Measurements from ENCODE around the gene ESM1.
"Not testable (repeated sequence)": the region's sequence is repeated elsewhere in the genome, so short reads cannot be mapped to it uniquely, and the experiment has no call there.

ESM1 gene

GRCh38 chr5:54985301-54986268 lies at the start of gene ESM1:
Gene ESM1, minus strand, starts transcription at chr5:54985593. Its CDS starts 76 bp downstream, at chr5:54985517.
- DNase-seq = no peak

GRCh38 chr5:55033568-55033967 lies 48.2 kb upstream of the ESM1 start:
- DNase-seq = no peak

GRCh38 chr5:55031492-55031891 lies 46.1 kb upstream of the ESM1 start:
- DNase-seq = no peak

GRCh38 chr5:55030676-55031369 lies 45.4 kb upstream of the ESM1 start:
- DNase-seq = no peak

- DNase-seq = peak; percentile 26
These were observed 44.8 kb upstream of the ESM1 start for GRCh38 chr5:55030220-55030619.

- peak; percentile 70 for DNase-seq
These were observed 42.2 kb upstream of the ESM1 start for GRCh38 chr5:55027595-55027994.

- DNase-seq = peak; percentile 53
These were observed 37.1 kb upstream of the ESM1 start for GRCh38 chr5:55022450-55022849.

- no peak for DNase-seq
These were observed 36.4 kb upstream of the ESM1 start for GRCh38 chr5:55021821-55022220.

GRCh38 chr5:55021410-55021809 lies 36.0 kb upstream of the ESM1 start:
- DNase-seq = peak; percentile 31

GRCh38 chr5:55010149-55010548 lies 24.8 kb upstream of the ESM1 start:
- not testable (repeated sequence) for DNase-seq

- DNase-seq = no peak
These were observed 19.3 kb upstream of the ESM1 start for GRCh38 chr5:55004729-55005128.

GRCh38 chr5:55003432-55004065 lies 18.2 kb upstream of the ESM1 start:
- DNase-seq = no peak

- peak; percentile 41 for DNase-seq
These were observed 16.8 kb upstream of the ESM1 start for GRCh38 chr5:55002166-55002565.

GRCh38 chr5:54997081-54997480 lies 11.7 kb upstream of the ESM1 start:
- no peak for DNase-seq

- DNase-seq = no peak
These were observed 11.1 kb upstream of the ESM1 start for GRCh38 chr5:54996466-54996865.

GRCh38 chr5:54995168-54995567 lies 9.8 kb upstream of the ESM1 start:
- no peak for DNase-seq

GRCh38 chr5:54994628-54995027 lies 9.2 kb upstream of the ESM1 start:
- DNase-seq = no peak

- no peak for DNase-seq
These were observed 7.9 kb upstream of the ESM1 start for GRCh38 chr5:54993318-54993717.

- DNase-seq = no peak
These were observed 6.0 kb upstream of the ESM1 start for GRCh38 chr5:54991416-54991815.

GRCh38 chr5:54990841-54991258 lies 5.5 kb upstream of the ESM1 start:
- DNase-seq = no peak

GRCh38 chr5:54988817-54989216 lies 3.4 kb upstream of the ESM1 start:
- peak; percentile 35 for DNase-seq

GRCh38 chr5:54988218-54988617 lies 2.8 kb upstream of the ESM1 start:
- no peak for DNase-seq

GRCh38 chr5:54986269-54986654 lies 869 bp upstream of the ESM1 start:
- DNase-seq = no peak

- no peak for DNase-seq
These were observed 3.5 kb downstream of the ESM1 start for GRCh38 chr5:54981928-54982327.
